Endothelial cell of umbilical vein (primary cell): ENCODE measurements around the gene CTLA4.

Experiments
- EZH2 ChIP-seq: IDR thresholded peaks from 2 replicates; pipeline ENCODE4 v1.6.1; 2012; ENCODE audit warnings: borderline replicate concordance, low read depth, mild to moderate bottlenecking, moderate library complexity, low read length, inconsistent platforms; ENCODE audit not compliant: severe bottlenecking
- FOS ChIP-seq: IDR thresholded peaks from 2 replicates; pipeline ENCODE4 v1.6.1; 2011; ENCODE audit warnings: mild to moderate bottlenecking, low read length, moderate library complexity, borderline replicate concordance; ENCODE audit not compliant: insufficient read depth
- POLR2A ChIP-seq: IDR thresholded peaks from 2 replicates; pipeline ENCODE4 v1.6.1; 2012; ENCODE audit warnings: low read depth, mild to moderate bottlenecking, control low read depth, low read length
- POLR2AphosphoS5 ChIP-seq: IDR thresholded peaks from 2 replicates; pipeline ENCODE4 v1.6.1; 2012; ENCODE audit warnings: low read depth, mild to moderate bottlenecking, control low read depth, low read length, moderate library complexity; ENCODE audit not compliant: insufficient read depth
- TF ChIP-seq, protein P1 (sequence below), 2 donors: IDR thresholded peaks; 1 replicate in 1 of 2; 2 replicates in 1 of 2; pipeline ENCODE4 v1.5.1; 2011; ENCODE audit warnings: low read length in 2 of 2, mild to moderate bottlenecking in 2 of 2, moderate library complexity in 2 of 2, control low read depth in 1 of 2, inconsistent platforms in 1 of 2, low read depth in 1 of 2; ENCODE audit not compliant: insufficient read depth in 1 of 2; ENCODE audit errors: extremely low read depth in 1 of 2
- TF ChIP-seq, protein P2 (sequence below): IDR thresholded peaks from 2 replicates; pipeline ENCODE4 v1.6.1; 2011; ENCODE audit not compliant: insufficient read depth, insufficient read length

DNA sequence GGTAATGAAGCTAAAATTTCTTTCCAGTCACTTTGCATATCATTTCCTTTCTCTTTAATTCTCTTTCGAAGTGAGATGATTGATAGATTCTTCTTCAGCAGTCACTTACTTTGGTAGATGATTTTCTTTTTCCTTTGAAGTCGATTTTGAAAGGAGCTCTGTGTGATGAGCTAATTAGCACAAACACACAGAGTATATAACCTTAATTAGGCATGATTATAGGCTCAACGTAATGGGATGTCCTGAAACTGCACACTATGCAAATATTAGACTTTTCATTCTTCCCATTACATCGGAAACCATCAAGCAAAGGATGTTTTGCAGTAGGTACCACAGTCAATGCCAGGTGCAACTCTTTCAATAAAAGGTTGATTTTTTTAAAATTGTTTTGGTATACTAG is 6.4 kb upstream of the CTLA4 start:
- TF ChIP-seq, protein P1, sequence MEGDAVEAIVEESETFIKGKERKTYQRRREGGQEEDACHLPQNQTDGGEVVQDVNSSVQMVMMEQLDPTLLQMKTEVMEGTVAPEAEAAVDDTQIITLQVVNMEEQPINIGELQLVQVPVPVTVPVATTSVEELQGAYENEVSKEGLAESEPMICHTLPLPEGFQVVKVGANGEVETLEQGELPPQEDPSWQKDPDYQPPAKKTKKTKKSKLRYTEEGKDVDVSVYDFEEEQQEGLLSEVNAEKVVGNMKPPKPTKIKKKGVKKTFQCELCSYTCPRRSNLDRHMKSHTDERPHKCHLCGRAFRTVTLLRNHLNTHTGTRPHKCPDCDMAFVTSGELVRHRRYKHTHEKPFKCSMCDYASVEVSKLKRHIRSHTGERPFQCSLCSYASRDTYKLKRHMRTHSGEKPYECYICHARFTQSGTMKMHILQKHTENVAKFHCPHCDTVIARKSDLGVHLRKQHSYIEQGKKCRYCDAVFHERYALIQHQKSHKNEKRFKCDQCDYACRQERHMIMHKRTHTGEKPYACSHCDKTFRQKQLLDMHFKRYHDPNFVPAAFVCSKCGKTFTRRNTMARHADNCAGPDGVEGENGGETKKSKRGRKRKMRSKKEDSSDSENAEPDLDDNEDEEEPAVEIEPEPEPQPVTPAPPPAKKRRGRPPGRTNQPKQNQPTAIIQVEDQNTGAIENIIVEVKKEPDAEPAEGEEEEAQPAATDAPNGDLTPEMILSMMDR (IDR thresholded peaks at IDR 0.05; ENCODE audit: extremely low read depth in 1 of 2, insufficient read depth in 1 of 2, low read depth in 1 of 2, low read length in 2 of 2), result no peak
- TF ChIP-seq, protein P2, sequence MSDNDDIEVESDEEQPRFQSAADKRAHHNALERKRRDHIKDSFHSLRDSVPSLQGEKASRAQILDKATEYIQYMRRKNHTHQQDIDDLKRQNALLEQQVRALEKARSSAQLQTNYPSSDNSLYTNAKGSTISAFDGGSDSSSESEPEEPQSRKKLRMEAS, result no peak
- TF ChIP-seq EZH2, result no peak
- no peak for TF ChIP-seq POLR2A
- TF ChIP-seq POLR2AphosphoS5, result no peak
- TF ChIP-seq FOS, result no peak
